HL-60/S4 treated with retinoic acid at 250 ng/mL for 4 days and 3 days (cell line): ENCODE data around the gene FRG1.
"Not testable (repeated sequence)": the region's sequence is repeated elsewhere in the genome, so short reads cannot be mapped to it uniquely, and the experiment has no call there.

ENCODE experiments used
- in situ Hi-C: fragments of 300-500 bp; cut with MboI; formaldehyde crosslinking; loops from 2 replicates; pipeline ENCODE4 v1.7.0; 2022; ENCODE audit warnings: low sequenced_read_pairs

FRG1 gene

DNA sequence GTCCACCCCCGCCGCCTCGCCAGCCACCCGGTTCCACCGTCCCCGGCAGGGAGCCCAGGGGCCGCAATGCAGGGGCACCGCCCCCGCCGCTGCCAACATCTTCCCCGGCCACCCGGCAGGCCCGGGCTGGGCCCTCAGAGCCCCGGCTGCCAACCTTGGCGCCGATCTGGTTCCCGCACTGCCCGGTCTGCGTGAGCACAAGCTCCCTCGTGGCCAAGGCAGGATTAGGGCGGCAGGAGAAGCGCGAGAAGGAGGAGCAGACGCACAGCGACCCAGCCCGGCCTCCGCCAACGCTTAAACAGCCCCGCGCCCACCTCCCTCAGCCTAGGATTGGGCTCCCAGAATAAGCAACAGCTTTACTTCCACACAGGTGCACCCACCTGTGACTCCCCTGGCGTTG is 44.0 kb downstream of the FRG1 start:
- in situ Hi-C loops = not testable (repeated sequence)

DNA sequence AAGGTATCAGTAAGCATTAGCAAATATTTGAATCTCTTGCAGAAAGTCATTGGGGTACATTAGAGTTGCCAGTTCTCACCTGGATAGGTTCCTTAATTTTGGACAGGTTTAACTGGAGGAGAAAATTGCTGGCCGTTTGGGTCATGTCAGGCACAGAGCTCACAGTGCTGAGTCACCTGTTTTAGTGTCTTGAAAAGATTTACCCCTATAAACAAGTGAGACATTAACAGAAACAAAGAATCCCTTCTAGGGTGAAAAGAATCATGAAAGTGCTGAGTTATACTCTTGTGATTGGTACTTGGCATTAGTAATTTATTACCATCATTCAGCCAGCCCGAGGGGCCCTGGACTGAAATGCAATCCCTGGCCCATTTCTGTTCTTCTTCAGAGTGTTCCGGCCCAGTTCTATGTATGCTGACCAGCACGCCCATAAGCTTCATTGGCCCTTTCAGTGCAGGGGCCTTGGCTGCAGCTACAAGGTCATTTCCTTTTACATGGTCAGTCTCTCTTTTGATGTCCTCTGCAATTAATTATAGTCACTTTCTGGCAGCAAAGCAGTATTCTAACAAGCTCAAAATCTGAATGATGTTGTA is 45.1 kb downstream of the FRG1 start:
- in situ Hi-C loops = not testable (repeated sequence)

GRCh38 chr4:189988877-189989431 is 48.3 kb downstream of the FRG1 start:
- in situ Hi-C loops = no loop called here

DNA sequence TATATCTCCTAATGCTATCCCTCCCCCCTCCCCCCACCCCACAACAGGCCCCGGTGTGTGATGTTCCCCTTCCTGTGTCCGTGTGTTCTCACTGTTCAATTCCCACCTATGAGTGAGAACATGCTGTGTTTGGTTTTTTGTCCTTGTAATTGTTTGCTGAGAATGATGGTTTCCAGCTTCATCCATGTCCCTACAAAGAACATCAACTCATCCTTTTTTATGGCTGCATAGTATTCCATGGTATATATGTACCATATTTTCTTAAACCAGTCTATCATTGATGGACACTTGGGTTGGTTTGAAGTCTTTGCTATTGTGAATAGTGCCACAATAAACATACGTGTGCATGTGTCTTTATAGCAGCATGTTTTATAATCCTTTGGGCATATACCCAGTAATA is 49.3 kb downstream of the FRG1 start:
- in situ Hi-C loops = not testable (repeated sequence)
